Lower leg skin (tissue), 3 donors: Measurements from ENCODE around the gene POC1B.

Experiments used
- POLR2A ChIP-seq, 2 donors: fragments of 450-650 bp; IDR thresholded peaks; one replicate each; pipeline ENCODE4 v1.6.1; 2016 to 2017; ENCODE audit warnings: antibody characterized with exemption in 2 of 2, mild to moderate bottlenecking in 1 of 2, moderate library complexity in 1 of 2
- TF ChIP-seq, protein P1 (sequence below), 3 donors: fragments of 450-650 bp; IDR thresholded peaks; one replicate each; pipeline ENCODE4 v1.5.1; 2016; ENCODE audit warnings: antibody characterized with exemption in 3 of 3, mild to moderate bottlenecking in 3 of 3, moderate library complexity in 2 of 3

DNA sequence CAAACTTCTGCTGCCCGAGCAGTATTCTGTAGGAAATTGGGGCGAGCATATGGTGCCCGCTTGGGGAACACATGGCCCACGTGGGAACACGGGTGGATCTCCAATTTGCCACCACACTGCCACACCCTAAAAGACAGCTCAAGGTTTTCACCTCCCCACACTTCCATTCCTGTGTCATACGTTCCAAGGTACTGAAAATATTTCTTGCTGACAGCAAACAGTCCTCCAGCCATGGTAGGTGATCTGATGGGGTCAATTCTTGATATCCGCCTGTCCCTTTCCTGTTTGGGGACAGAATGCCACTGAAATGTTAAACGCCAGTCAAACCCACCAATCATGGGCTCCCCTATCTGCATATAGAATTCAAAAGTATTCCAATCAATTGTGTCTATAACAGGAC, 2.5 kb downstream of the POC1B start:
- no peak for TF ChIP-seq POLR2A (IDR thresholded peaks at IDR 0.05)
- TF ChIP-seq, protein P1, sequence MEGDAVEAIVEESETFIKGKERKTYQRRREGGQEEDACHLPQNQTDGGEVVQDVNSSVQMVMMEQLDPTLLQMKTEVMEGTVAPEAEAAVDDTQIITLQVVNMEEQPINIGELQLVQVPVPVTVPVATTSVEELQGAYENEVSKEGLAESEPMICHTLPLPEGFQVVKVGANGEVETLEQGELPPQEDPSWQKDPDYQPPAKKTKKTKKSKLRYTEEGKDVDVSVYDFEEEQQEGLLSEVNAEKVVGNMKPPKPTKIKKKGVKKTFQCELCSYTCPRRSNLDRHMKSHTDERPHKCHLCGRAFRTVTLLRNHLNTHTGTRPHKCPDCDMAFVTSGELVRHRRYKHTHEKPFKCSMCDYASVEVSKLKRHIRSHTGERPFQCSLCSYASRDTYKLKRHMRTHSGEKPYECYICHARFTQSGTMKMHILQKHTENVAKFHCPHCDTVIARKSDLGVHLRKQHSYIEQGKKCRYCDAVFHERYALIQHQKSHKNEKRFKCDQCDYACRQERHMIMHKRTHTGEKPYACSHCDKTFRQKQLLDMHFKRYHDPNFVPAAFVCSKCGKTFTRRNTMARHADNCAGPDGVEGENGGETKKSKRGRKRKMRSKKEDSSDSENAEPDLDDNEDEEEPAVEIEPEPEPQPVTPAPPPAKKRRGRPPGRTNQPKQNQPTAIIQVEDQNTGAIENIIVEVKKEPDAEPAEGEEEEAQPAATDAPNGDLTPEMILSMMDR (IDR thresholded peaks at IDR 0.05), result no peak
